ENCODE measurements around the gene IGFBP1. TPM values are rescaled to one million over a fixed set of nuclear protein-coding genes. Genes with fewer than 3 reads are reported as not detected.

IGFBP1 gene
- total and polyA plus RNA-seq, 2 of the 13 experiments (the other 11 are each of a cell fraction or from before 2014, with no cell fraction given) = 5.4 to 885 TPM

DNA sequence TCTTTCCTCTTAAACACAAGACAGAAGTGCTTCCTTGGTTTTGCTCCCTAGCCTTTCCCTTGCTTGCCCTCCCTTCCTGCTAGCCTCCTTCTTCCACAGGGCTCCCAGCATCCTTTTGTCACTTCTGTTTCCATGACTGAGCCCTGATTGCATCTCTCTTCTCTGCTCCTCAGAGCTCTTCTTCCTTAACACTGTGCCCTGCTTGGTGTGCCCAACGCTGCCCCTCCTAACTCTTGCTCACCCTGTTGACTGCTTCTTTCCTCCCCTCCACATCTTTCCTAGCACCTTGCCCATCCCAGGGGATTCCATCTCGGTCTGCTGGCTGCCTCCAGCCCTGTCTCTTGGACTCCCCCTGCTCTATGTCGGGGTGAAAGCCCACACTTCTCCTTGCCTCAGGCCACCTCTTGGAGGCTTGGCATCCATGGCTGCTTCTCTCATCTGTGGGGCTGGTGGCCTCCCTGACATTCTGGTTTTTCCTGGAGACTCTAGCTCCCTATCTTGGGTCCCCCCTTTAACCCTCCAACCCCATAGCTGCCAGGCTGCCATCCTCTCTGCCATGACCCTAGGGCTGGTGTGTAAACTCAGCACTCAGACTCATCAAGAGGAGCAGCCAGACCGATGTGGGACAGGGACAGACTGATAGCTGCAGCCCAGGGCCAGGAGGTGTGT is 5.8 kb downstream of the IGFBP1 start (continued):
- no peak for TF ChIP-seq FOXJ3 (CRISPR knock-in tag; IDR thresholded peaks at IDR 0.05; ENCODE audit: borderline replicate concordance)
- no peak; the same call in 1 of the 2 replicates for TF ChIP-seq NR2C2 (CRISPR knock-in tag; IDR thresholded peaks at IDR 0.05; ENCODE audit: borderline replicate concordance)
- TF ChIP-seq, protein P1, sequence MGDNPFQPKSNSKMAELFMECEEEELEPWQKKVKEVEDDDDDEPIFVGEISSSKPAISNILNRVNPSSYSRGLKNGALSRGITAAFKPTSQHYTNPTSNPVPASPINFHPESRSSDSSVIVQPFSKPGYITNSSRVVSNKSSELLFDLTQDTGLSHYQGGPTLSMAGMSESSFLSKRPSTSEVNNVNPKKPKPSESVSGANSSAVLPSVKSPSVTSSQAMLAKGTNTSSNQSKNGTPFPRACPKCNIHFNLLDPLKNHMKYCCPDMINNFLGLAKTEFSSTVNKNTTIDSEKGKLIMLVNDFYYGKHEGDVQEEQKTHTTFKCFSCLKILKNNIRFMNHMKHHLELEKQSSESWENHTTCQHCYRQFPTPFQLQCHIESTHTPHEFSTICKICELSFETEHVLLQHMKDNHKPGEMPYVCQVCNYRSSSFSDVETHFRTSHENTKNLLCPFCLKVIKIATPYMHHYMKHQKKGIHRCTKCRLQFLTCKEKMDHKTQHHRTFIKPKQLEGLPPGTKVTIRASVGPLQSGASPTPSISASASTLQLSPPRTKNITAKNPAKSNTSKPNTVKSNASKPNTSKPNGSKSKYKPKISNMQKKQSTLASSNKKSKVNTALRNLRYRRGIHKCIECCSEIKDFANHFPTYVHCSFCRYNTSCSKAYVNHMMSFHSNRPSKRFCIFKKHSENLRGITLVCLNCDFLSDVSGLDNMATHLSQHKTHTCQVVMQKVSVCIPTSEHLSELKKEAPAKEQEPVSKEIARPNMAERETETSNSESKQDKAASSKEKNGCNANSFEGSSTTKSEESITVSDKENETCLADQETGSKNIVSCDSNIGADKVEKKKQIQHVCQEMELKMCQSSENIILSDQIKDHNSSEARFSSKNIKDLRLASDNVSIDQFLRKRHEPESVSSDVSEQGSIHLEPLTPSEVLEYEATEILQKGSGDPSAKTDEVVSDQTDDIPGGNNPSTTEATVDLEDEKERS (CRISPR knock-in tag; IDR thresholded peaks at IDR 0.05) = peak; percentile 87; the same call in 1 of the 2 replicates
- TF ChIP-seq MED13 (CRISPR knock-in tag; IDR thresholded peaks at IDR 0.05) = no peak
- TF ChIP-seq DPF2 (CRISPR knock-in tag; IDR thresholded peaks at IDR 0.05; ENCODE audit: borderline replicate concordance, low read depth) = no peak; the same call in 1 of the 2 replicates
- TF ChIP-seq, protein P2, sequence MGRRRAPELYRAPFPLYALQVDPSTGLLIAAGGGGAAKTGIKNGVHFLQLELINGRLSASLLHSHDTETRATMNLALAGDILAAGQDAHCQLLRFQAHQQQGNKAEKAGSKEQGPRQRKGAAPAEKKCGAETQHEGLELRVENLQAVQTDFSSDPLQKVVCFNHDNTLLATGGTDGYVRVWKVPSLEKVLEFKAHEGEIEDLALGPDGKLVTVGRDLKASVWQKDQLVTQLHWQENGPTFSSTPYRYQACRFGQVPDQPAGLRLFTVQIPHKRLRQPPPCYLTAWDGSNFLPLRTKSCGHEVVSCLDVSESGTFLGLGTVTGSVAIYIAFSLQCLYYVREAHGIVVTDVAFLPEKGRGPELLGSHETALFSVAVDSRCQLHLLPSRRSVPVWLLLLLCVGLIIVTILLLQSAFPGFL (CRISPR knock-in tag; IDR thresholded peaks at IDR 0.05) = no peak
- TF ChIP-seq ZFP62 (CRISPR knock-in tag; IDR thresholded peaks at IDR 0.05) = no peak
- TF ChIP-seq ZNF777 (CRISPR knock-in tag; IDR thresholded peaks at IDR 0.05) = no peak
- TF ChIP-seq HNRNPL (IDR thresholded peaks at IDR 0.05; ENCODE audit: low read depth, low read length) = no peak
- no peak for TF ChIP-seq ZNF362 (CRISPR knock-in tag; IDR thresholded peaks at IDR 0.05; ENCODE audit: borderline replicate concordance)
- TF ChIP-seq NFKBIZ (CRISPR knock-in tag; IDR thresholded peaks at IDR 0.05) = 0 out of 2 replicates have a peak, but pooled peaks have one; percentile 65
- TF ChIP-seq ZBTB8A (CRISPR knock-in tag; IDR thresholded peaks at IDR 0.05; ENCODE audit: borderline replicate concordance, low read depth) = no peak
- TF ChIP-seq ZNF253 (CRISPR knock-in tag; IDR thresholded peaks at IDR 0.05; ENCODE audit: borderline replicate concordance) = peak; percentile 86; the same call in 1 of the 2 replicates
- no peak for TF ChIP-seq ZNF263 (CRISPR knock-in tag; IDR thresholded peaks at IDR 0.05)
- TF ChIP-seq ZNF576 (CRISPR knock-in tag; IDR thresholded peaks at IDR 0.05) = peak; percentile 77; the same call in 1 of the 2 replicates
- TF ChIP-seq ZFYVE20 (CRISPR knock-in tag; IDR thresholded peaks at IDR 0.05; ENCODE audit: borderline replicate concordance, low read depth) = no peak
- peak; percentile 69; the same call in 1 of the 2 replicates for TF ChIP-seq ZNF546 (CRISPR knock-in tag; conservative IDR thresholded peaks at IDR 0.05)
- peak; percentile 99 for TF ChIP-seq ZC3H13 (CRISPR knock-in tag; IDR thresholded peaks at IDR 0.05)
- TF ChIP-seq E2F5 (CRISPR knock-in tag; conservative IDR thresholded peaks at IDR 0.05) = no peak
- TF ChIP-seq ZNF615 (CRISPR knock-in tag; IDR thresholded peaks at IDR 0.05; ENCODE audit: borderline replicate concordance) = no peak
- no peak for TF ChIP-seq NFATC3 (CRISPR knock-in tag; IDR thresholded peaks at IDR 0.05)
- peak; percentile 31; the same call in 1 of the 2 replicates for TF ChIP-seq FOXK1 (CRISPR knock-in tag; IDR thresholded peaks at IDR 0.05; ENCODE audit: borderline replicate concordance, low read depth)

Measured in HepG2 (cell line).